ENCODE measurements around the gene MYO7B. TPM values are rescaled to one million over a fixed set of nuclear protein-coding genes. Genes with fewer than 3 reads are reported as not detected.

MYO7B gene
- total RNA-seq, 1 donor from 2014 or later: 0.02 TPM

GRCh38 chr2:127623388-127624319 lies 88.2 kb downstream of the MYO7B start:
- Mint-ChIP-seq H3K27me3 (ENCODE audit: low read depth) (no peaks in the 10 kb centered on the region), H3K4me3 (ENCODE audit: unreplicated experiment) (no peak overlapping the region), H3K4me1 (ENCODE audit: low read depth) (peaks cover 5% of the 10 kb centered on the region), H3K9me3 (ENCODE audit: low read depth) (no peaks in the 10 kb centered on the region), H3K36me3 (ENCODE audit: low read depth) (no peaks in the 10 kb centered on the region), H3K27ac (ENCODE audit: unreplicated experiment) (no peak overlapping the region)
- peak; percentile 88 for DNase-seq (ENCODE audit: low spot score)
- TF ChIP-seq CTCF (IDR thresholded peaks at IDR 0.05): no peak

DNA sequence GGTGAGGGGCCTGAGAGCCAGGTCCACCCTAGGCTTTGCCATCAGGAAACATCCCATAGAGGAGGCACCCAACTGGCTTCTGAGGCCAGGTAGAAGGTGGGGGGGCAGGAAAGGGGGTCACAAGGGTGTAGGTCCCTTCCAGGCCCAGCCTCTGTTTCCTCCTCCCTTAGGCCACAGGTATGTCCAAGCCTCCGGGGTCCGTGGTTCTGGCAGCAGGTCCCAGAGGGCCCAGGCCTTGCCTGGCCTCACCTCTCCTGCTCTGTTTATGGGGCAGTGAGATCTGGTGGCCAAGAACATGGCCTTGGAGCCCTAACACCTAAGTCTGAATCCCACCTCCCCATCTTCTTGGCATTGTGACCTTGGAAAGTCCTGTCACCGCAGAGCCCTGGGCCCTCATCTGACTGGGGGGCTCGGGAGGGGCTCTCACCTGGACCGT lies 88.9 kb downstream of the MYO7B start:
- no peak overlapping the region for H3K27ac Mint-ChIP-seq (ENCODE audit: unreplicated experiment)
- H3K4me3 Mint-ChIP-seq (ENCODE audit: unreplicated experiment): no peak overlapping the region
- no peak for TF ChIP-seq CTCF (IDR thresholded peaks at IDR 0.05)
- peak; percentile 72 for DNase-seq (ENCODE audit: low spot score)
- peaks cover 4% of the 10 kb centered on the region for H3K4me1 Mint-ChIP-seq (ENCODE audit: low read depth)
- H3K9me3 Mint-ChIP-seq (ENCODE audit: low read depth): no peaks in the 10 kb centered on the region
- no peaks in the 10 kb centered on the region for H3K36me3 Mint-ChIP-seq (ENCODE audit: low read depth)
- H3K27me3 Mint-ChIP-seq (ENCODE audit: low read depth): no peaks in the 10 kb centered on the region

DNA sequence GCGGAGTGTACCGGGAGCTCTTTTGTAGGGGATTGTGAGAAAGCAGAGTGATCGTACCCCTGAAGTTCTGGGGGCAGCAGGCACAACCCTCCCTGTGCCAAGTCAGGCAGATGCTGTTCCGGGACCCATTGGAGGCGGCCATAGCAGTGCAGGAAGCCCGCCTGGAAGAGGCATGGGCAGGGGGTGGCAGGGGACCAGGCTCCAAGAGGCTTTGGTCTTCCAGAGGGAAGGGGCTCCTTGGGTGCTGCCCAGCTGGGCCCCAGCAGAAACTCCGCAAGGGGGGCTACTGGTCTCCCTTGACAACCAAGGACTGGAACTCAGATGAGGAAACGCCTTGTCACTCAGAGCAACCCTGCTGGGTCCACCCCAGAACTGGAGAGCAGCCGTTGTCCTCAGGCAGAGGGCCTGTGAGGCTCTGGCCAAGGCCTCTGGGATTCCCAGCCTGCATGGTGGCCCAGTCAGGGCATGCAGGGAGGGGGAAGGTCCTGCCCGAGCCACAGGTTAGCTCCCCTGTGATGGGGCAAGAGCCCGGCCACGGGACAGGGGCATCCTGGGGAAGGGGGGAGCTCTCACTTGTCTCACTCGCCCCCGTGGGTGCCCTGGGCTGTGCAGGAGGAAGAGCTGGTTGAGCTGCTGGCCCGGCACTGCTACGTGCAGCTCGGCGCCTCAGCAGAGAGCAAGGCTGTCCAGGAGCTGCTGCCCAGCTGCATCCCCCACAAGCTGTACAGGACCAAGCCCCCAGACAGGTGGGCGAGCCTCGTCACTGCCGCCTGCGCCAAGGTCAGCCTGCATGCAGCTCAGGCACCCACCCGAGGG lies 89.5 kb downstream of the MYO7B start:
- Mint-ChIP-seq H3K27ac (ENCODE audit: unreplicated experiment) (no peak overlapping the region), H3K4me1 (ENCODE audit: low read depth) (peaks cover 5% of the 10 kb centered on the region), H3K36me3 (ENCODE audit: low read depth) (no peaks in the 10 kb centered on the region), H3K4me3 (ENCODE audit: unreplicated experiment) (no peak overlapping the region), H3K9me3 (ENCODE audit: low read depth) (no peaks in the 10 kb centered on the region), H3K27me3 (ENCODE audit: low read depth) (no peaks in the 10 kb centered on the region)
- DNase-seq (ENCODE audit: low spot score): peak; percentile 90
- no peak for TF ChIP-seq CTCF (IDR thresholded peaks at IDR 0.05)

- no peaks in the 10 kb centered on the region for H3K9me3 Mint-ChIP-seq (ENCODE audit: low read depth)
- DNase-seq (ENCODE audit: low spot score): peak; percentile 82
- peaks cover 8% of the 10 kb centered on the region for H3K4me1 Mint-ChIP-seq (ENCODE audit: low read depth)
- no peaks in the 10 kb centered on the region for H3K27me3 Mint-ChIP-seq (ENCODE audit: low read depth)
- H3K27ac Mint-ChIP-seq (ENCODE audit: unreplicated experiment): no peak overlapping the region
- no peak for TF ChIP-seq CTCF (IDR thresholded peaks at IDR 0.05)
- no peaks in the 10 kb centered on the region for H3K36me3 Mint-ChIP-seq (ENCODE audit: low read depth)
- H3K4me3 Mint-ChIP-seq (ENCODE audit: unreplicated experiment): no peak overlapping the region
These were observed 90.1 kb downstream of the MYO7B start for GRCh38 chr2:127625572-127625951.

DNA sequence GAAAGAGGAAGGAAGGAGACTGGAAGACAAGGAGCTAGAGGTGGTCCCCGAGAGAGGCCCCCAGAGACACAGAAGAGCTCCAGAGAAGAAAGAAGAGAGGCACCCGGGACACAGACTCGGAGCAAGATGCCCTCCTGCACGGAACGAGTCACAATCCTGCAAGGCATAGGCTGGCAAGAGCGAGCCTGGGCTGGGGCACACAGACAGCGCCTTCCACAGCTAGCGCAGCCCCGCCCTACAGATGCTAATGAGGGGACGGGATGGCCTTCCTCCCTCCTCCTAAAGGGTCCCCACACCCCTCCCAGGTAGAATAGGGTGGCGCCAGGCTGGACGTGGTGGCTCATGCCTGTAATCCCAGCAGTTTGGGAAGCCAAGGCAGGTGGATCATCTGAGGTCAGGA lies 90.7 kb downstream of the MYO7B start:
- DNase-seq (ENCODE audit: low spot score): peak; percentile 82

More for the DNA sequence above, 90.7 kb downstream of the MYO7B start:
- Mint-ChIP-seq H3K36me3 (ENCODE audit: low read depth) (no peaks in the 10 kb centered on the region), H3K27me3 (ENCODE audit: low read depth) (no peaks in the 10 kb centered on the region), H3K9me3 (ENCODE audit: low read depth) (no peaks in the 10 kb centered on the region), H3K27ac (ENCODE audit: unreplicated experiment) (no peak overlapping the region), H3K4me1 (ENCODE audit: low read depth) (peaks cover 8% of the 10 kb centered on the region), H3K4me3 (ENCODE audit: unreplicated experiment) (no peak overlapping the region)
- no peak for TF ChIP-seq CTCF (IDR thresholded peaks at IDR 0.05)

Data from chondrocyte (in vitro differentiated cells).